ENCODE data around the gene NSMF.

Gene NSMF

GRCh38 chr9:137456864-137457405, 2.2 kb downstream of the NSMF start:
- Histone ChIP-seq H3K27ac (ENCODE audit: low read depth, low read length, poor library complexity, severe bottlenecking) (no peak overlapping the region), H4K20me1 (ENCODE audit: insufficient read depth, low read length) (no peaks in the 10 kb centered on the region), H3K4me3 (ENCODE audit: low read depth, low read length, poor library complexity, severe bottlenecking) (no peak overlapping the region), H3K9me2 (ENCODE audit: low read depth, low read length) (no peaks in the 10 kb centered on the region), H3K9me3 (ENCODE audit: low read length) (no peaks in the 10 kb centered on the region), H3F3A (ENCODE audit: insufficient read depth, low read length) (no peaks in the 10 kb centered on the region), H3K27me3 (ENCODE audit: insufficient read depth, low read length) (no peaks in the 10 kb centered on the region; the same call in 1 of the 2 replicates), H3K9ac (ENCODE audit: low read length) (no peak overlapping the region), H3K4me2 (ENCODE audit: low read length) (no peak overlapping the region), H3K79me2 (ENCODE audit: insufficient read depth, low read length) (no peaks in the 10 kb centered on the region), H2AFZ (ENCODE audit: low read length) (no peak overlapping the region), H3K4me1 (ENCODE audit: insufficient read depth, low read length, severe bottlenecking) (peaks cover 44% of the 10 kb centered on the region), H3K36me3 (ENCODE audit: insufficient read depth, low read length) (peaks cover 27% of the 10 kb centered on the region)
- no peak for TF ChIP-seq CTCF (IDR thresholded peaks at IDR 0.05; ENCODE audit: low read length)
- no peak for TF ChIP-seq EZH2 (IDR thresholded peaks at IDR 0.05; ENCODE audit: borderline replicate concordance, low read length)

GRCh38 chr9:137456061-137456863, 2.9 kb downstream of the NSMF start:
- no peaks in the 10 kb centered on the region for H3K27me3 ChIP-seq (ENCODE audit: insufficient read depth, low read length)
- H3K9me3 ChIP-seq (ENCODE audit: low read length), result no peaks in the 10 kb centered on the region
- peaks cover 40% of the 10 kb centered on the region for H3K4me1 ChIP-seq (ENCODE audit: insufficient read depth, low read length, severe bottlenecking)
- no peak overlapping the region for H2AFZ ChIP-seq (ENCODE audit: low read length)
- H3K79me2 ChIP-seq (ENCODE audit: insufficient read depth, low read length), result no peaks in the 10 kb centered on the region
- H3K9me2 ChIP-seq (ENCODE audit: low read depth, low read length), result no peaks in the 10 kb centered on the region
- H3K4me2 ChIP-seq (ENCODE audit: low read length), result no peak overlapping the region
- H3K36me3 ChIP-seq (ENCODE audit: insufficient read depth, low read length), result peaks cover 27% of the 10 kb centered on the region
- no peaks in the 10 kb centered on the region for H4K20me1 ChIP-seq (ENCODE audit: insufficient read depth, low read length)
- H3K27ac ChIP-seq (ENCODE audit: low read depth, low read length, poor library complexity, severe bottlenecking), result peak overlapping the region; percentile 33
- H3K9ac ChIP-seq (ENCODE audit: low read length), result no peak overlapping the region
- TF ChIP-seq EZH2 (IDR thresholded peaks at IDR 0.05; ENCODE audit: borderline replicate concordance, low read length), result no peak
- TF ChIP-seq CTCF (IDR thresholded peaks at IDR 0.05; ENCODE audit: low read length), result no peak
- no peak overlapping the region for H3K4me3 ChIP-seq (ENCODE audit: low read depth, low read length, poor library complexity, severe bottlenecking)
- H3F3A ChIP-seq (ENCODE audit: insufficient read depth, low read length), result no peaks in the 10 kb centered on the region

GRCh38 chr9:137455359-137455991, 3.7 kb downstream of the NSMF start:
- Histone ChIP-seq H3K36me3 (ENCODE audit: insufficient read depth, low read length) (peaks cover 27% of the 10 kb centered on the region), H3K9ac (ENCODE audit: low read length) (no peak overlapping the region; the same call in 1 of the 2 replicates)

More at GRCh38 chr9:137455359-137455991, 3.7 kb downstream of the NSMF start:
- no peaks in the 10 kb centered on the region for H3F3A ChIP-seq (ENCODE audit: insufficient read depth, low read length)
- no peaks in the 10 kb centered on the region for H3K79me2 ChIP-seq (ENCODE audit: insufficient read depth, low read length)
- H4K20me1 ChIP-seq (ENCODE audit: insufficient read depth, low read length), result no peaks in the 10 kb centered on the region
- H3K4me3 ChIP-seq (ENCODE audit: low read depth, low read length, poor library complexity, severe bottlenecking), result no peak overlapping the region
- TF ChIP-seq CTCF (IDR thresholded peaks at IDR 0.05; ENCODE audit: low read length) (no peak), EZH2 (IDR thresholded peaks at IDR 0.05; ENCODE audit: borderline replicate concordance, low read length) (no peak)
- H3K4me1 ChIP-seq (ENCODE audit: insufficient read depth, low read length, severe bottlenecking), result peaks cover 38% of the 10 kb centered on the region
- H3K27me3 ChIP-seq (ENCODE audit: insufficient read depth, low read length), result no peaks in the 10 kb centered on the region
- H3K9me3 ChIP-seq (ENCODE audit: low read length), result no peaks in the 10 kb centered on the region
- H3K4me2 ChIP-seq (ENCODE audit: low read length), result peak overlapping the region; percentile 86; the same call in 1 of the 2 replicates
- no peak overlapping the region for H2AFZ ChIP-seq (ENCODE audit: low read length)
- peak overlapping the region; percentile 33 for H3K27ac ChIP-seq (ENCODE audit: low read depth, low read length, poor library complexity, severe bottlenecking)
- H3K9me2 ChIP-seq (ENCODE audit: low read depth, low read length), result no peaks in the 10 kb centered on the region
